OCI-M2 (cell line): ENCODE data around the gene PMF1.
"Not testable (repeated sequence)": the region's sequence is repeated elsewhere in the genome, so short reads cannot be mapped to it uniquely, and the experiment has no call there.

Source experiments
- DNase-seq: peaks from one replicate; lab custom pipeline; 2025; ENCODE audit not compliant: unreplicated experiment; lab: John Stamatoyannopoulos, UW

The PMF1 gene

GRCh38 chr1:156195853-156196252, 17.0 kb upstream of the PMF1 start:
- no peak for DNase-seq

GRCh38 chr1:156196445-156196844, 16.4 kb upstream of the PMF1 start:
- DNase-seq, result no peak

- no peak for DNase-seq
Observed at GRCh38 chr1:156198831-156199349, 13.9 kb upstream of the PMF1 start.

GRCh38 chr1:156200044-156200443, 12.8 kb upstream of the PMF1 start:
- no peak for DNase-seq

GRCh38 chr1:156203331-156203730, 9.5 kb upstream of the PMF1 start:
- no peak for DNase-seq

GRCh38 chr1:156204686-156205085, 8.1 kb upstream of the PMF1 start:
- DNase-seq, result no peak

GRCh38 chr1:156211243-156211642, 1.6 kb upstream of the PMF1 start:
- no peak for DNase-seq

GRCh38 chr1:156212130-156212529, 677 bp upstream of the PMF1 start:
- no peak for DNase-seq

- no peak for DNase-seq
Observed at GRCh38 chr1:156213644-156213966, 798 bp downstream of the PMF1 start.

GRCh38 chr1:156214024-156214748, 1.4 kb downstream of the PMF1 start:
- DNase-seq, result no peak

GRCh38 chr1:156216361-156217086, 3.7 kb downstream of the PMF1 start:
- DNase-seq, result not testable (repeated sequence)

GRCh38 chr1:156217871-156218270, 5.1 kb downstream of the PMF1 start:
- no peak for DNase-seq

- no peak for DNase-seq
Observed at GRCh38 chr1:156220226-156220625, 7.4 kb downstream of the PMF1 start.

GRCh38 chr1:156221986-156222692, 9.3 kb downstream of the PMF1 start:
- DNase-seq, result no peak

GRCh38 chr1:156225677-156226014, 12.8 kb downstream of the PMF1 start:
- DNase-seq, result no peak

GRCh38 chr1:156226116-156226538, 13.3 kb downstream of the PMF1 start:
- DNase-seq, result no peak

GRCh38 chr1:156226782-156227181, 14.0 kb downstream of the PMF1 start:
- no peak for DNase-seq

GRCh38 chr1:156228501-156228900, 15.7 kb downstream of the PMF1 start:
- no peak for DNase-seq

GRCh38 chr1:156229809-156230472, 17.1 kb downstream of the PMF1 start:
- DNase-seq, result no peak

- DNase-seq, result no peak
Observed at GRCh38 chr1:156230473-156230837, 17.6 kb downstream of the PMF1 start.

- no peak for DNase-seq
Observed at GRCh38 chr1:156232201-156232894, 19.5 kb downstream of the PMF1 start.
